Activated CD4-positive, CD25-positive, alpha-beta regulatory T cell (primary cell): ENCODE data around the gene VAV3.
"Not testable (repeated sequence)": the region's sequence is repeated elsewhere in the genome, so short reads cannot be mapped to it uniquely, and the experiment has no call there.

Source experiments
- DNase-seq, 4 experiments: peaks; one replicate each; lab custom pipeline; 2025; lab: John Stamatoyannopoulos, UW

The VAV3 gene

GRCh38 chr1:107965110-107965991 lies at the start of gene VAV3:
Gene VAV3, minus strand, starts transcription at chr1:107965180. Its CDS starts 311 bp downstream, at chr1:107964869.
- DNase-seq = peak; percentile 20 to 42 (median 28)

- DNase-seq = no peak
Observed at GRCh38 chr1:108012553-108012952, 47.6 kb upstream of the VAV3 start.

- no peak for DNase-seq
Observed at GRCh38 chr1:108011295-108011694, 46.3 kb upstream of the VAV3 start.

GRCh38 chr1:108010581-108010980 lies 45.6 kb upstream of the VAV3 start:
- DNase-seq = no peak

- DNase-seq = no peak
Observed at GRCh38 chr1:108009603-108010195, 44.7 kb upstream of the VAV3 start.

- DNase-seq = no peak
Observed at GRCh38 chr1:108007531-108007930, 42.6 kb upstream of the VAV3 start.

GRCh38 chr1:108007070-108007469 lies 42.1 kb upstream of the VAV3 start:
- DNase-seq = no peak

- not testable (repeated sequence) for DNase-seq
Observed at GRCh38 chr1:108004919-108005318, 39.9 kb upstream of the VAV3 start.

GRCh38 chr1:108000620-108001111 lies 35.7 kb upstream of the VAV3 start:
- no peak for DNase-seq

- no peak for DNase-seq
Observed at GRCh38 chr1:108000184-108000583, 35.2 kb upstream of the VAV3 start.

GRCh38 chr1:107997866-107998265 lies 32.9 kb upstream of the VAV3 start:
- DNase-seq = no peak

GRCh38 chr1:107993920-107994319 lies 28.9 kb upstream of the VAV3 start:
- no peak for DNase-seq

- no peak for DNase-seq
Observed at GRCh38 chr1:107992347-107992746, 27.4 kb upstream of the VAV3 start.

GRCh38 chr1:107991371-107992066 lies 26.5 kb upstream of the VAV3 start:
- no peak for DNase-seq

GRCh38 chr1:107990606-107991005 lies 25.6 kb upstream of the VAV3 start:
- no peak for DNase-seq

- DNase-seq = no peak
Observed at GRCh38 chr1:107981277-107981676, 16.3 kb upstream of the VAV3 start.

GRCh38 chr1:107979926-107980325 lies 14.9 kb upstream of the VAV3 start:
- DNase-seq = no peak

- DNase-seq = no peak
Observed at GRCh38 chr1:107979088-107979487, 14.1 kb upstream of the VAV3 start.

GRCh38 chr1:107976836-107977235 lies 11.9 kb upstream of the VAV3 start:
- DNase-seq = no peak

GRCh38 chr1:107976431-107976830 lies 11.5 kb upstream of the VAV3 start:
- no peak for DNase-seq

- no peak for DNase-seq
Observed at GRCh38 chr1:107975851-107976250, 10.9 kb upstream of the VAV3 start.

GRCh38 chr1:107974090-107974489 lies 9.1 kb upstream of the VAV3 start:
- DNase-seq = no peak
